IMR-90 (cell line): ENCODE measurements around the gene IKZF3.

Experiments
- CEBPB ChIP-seq: IDR thresholded peaks from 2 replicates; pipeline ENCODE4 v1.6.1; 2012; ENCODE audit warnings: low read depth, low read length, improper control_type of control experiment
- SMC3 ChIP-seq: fragments of 150-350 bp; IDR thresholded peaks from 2 replicates; pipeline ENCODE4 v1.6.1; 2016; ENCODE audit warnings: low read depth, mild to moderate bottlenecking, antibody characterized with exemption, low read length, moderate library complexity
- TF ChIP-seq, protein P1 (sequence below): conservative IDR thresholded peaks from 2 replicates; pipeline ENCODE4 v1.5.1; 2012; ENCODE audit warnings: mild to moderate bottlenecking, low read depth, low read length, improper control_type of control experiment

DNA sequence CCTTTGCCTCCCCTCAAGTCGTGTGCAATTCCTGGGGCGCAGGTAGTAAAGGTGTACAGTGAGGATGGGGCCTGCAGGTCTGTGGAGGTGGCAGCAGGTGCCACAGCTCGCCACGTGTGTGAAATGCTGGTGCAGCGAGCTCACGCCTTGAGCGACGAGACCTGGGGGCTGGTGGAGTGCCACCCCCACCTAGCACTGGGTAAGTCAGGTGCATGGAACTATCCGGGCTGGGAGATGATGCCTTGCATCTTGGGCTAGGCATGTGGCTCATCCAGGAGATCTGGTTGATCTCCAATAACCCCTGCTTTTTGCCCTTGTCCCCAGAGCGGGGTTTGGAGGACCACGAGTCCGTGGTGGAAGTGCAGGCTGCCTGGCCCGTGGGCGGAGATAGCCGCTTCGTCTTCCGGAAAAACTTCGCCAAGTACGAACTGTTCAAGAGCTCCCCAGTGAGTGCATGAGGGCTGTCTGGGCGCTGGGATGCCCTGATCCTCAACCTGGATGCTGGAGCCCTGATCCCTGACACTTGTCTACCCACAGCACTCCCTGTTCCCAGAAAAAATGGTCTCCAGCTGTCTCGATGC, 121.2 kb downstream of the IKZF3 start:
- TF ChIP-seq, protein P1, sequence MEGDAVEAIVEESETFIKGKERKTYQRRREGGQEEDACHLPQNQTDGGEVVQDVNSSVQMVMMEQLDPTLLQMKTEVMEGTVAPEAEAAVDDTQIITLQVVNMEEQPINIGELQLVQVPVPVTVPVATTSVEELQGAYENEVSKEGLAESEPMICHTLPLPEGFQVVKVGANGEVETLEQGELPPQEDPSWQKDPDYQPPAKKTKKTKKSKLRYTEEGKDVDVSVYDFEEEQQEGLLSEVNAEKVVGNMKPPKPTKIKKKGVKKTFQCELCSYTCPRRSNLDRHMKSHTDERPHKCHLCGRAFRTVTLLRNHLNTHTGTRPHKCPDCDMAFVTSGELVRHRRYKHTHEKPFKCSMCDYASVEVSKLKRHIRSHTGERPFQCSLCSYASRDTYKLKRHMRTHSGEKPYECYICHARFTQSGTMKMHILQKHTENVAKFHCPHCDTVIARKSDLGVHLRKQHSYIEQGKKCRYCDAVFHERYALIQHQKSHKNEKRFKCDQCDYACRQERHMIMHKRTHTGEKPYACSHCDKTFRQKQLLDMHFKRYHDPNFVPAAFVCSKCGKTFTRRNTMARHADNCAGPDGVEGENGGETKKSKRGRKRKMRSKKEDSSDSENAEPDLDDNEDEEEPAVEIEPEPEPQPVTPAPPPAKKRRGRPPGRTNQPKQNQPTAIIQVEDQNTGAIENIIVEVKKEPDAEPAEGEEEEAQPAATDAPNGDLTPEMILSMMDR = no peak
- TF ChIP-seq CEBPB (no peak), SMC3 (no peak)
